Measurements from ENCODE around the gene C4A. TPM values are rescaled to one million over a fixed set of nuclear protein-coding genes. Genes with fewer than 3 reads are reported as not detected.

The C4A gene
- total RNA-seq, 1 experiment from 2014 or later = 8.1 TPM

DNA sequence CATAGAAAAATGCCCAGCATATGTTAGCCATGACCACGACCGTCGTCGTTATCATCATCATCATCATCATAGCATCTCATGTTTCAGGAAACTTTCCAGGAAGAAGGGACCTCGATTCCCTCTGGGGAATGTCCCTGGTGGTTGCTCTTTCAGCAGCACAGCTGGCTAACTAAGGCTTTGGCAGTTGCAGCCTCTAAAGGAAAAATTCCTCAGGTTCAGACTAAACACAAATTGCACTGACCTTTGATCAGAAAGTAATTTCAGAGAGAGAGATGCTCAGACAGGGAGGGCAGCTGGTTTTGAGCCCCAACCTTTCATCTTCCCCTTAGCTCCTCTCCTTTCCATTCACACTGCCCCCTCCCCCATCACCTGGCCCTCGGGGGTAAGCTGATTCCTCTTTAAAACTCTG, 41.6 kb upstream of the C4A start:
- in situ Hi-C loops (cut with HindIII; ENCODE audit: low pct_unique_long_range_greater_than_20kb, low sequenced_read_pairs) (no loop called here), intact Hi-C loops (cut with micrococcal nuclease; ENCODE audit: unreplicated experiment) (no loop called here)
- BruUV-seq (replicated peaks) = no TSS peak
- no peaks in the 10 kb centered on the region for H3K27me3 ChIP-seq (ENCODE audit: control insufficient read depth, insufficient read depth, low read length)
- TF ChIP-seq, protein P1, sequence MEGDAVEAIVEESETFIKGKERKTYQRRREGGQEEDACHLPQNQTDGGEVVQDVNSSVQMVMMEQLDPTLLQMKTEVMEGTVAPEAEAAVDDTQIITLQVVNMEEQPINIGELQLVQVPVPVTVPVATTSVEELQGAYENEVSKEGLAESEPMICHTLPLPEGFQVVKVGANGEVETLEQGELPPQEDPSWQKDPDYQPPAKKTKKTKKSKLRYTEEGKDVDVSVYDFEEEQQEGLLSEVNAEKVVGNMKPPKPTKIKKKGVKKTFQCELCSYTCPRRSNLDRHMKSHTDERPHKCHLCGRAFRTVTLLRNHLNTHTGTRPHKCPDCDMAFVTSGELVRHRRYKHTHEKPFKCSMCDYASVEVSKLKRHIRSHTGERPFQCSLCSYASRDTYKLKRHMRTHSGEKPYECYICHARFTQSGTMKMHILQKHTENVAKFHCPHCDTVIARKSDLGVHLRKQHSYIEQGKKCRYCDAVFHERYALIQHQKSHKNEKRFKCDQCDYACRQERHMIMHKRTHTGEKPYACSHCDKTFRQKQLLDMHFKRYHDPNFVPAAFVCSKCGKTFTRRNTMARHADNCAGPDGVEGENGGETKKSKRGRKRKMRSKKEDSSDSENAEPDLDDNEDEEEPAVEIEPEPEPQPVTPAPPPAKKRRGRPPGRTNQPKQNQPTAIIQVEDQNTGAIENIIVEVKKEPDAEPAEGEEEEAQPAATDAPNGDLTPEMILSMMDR (IDR thresholded peaks at IDR 0.05) = no peak
- TF ChIP-seq, protein P2, sequence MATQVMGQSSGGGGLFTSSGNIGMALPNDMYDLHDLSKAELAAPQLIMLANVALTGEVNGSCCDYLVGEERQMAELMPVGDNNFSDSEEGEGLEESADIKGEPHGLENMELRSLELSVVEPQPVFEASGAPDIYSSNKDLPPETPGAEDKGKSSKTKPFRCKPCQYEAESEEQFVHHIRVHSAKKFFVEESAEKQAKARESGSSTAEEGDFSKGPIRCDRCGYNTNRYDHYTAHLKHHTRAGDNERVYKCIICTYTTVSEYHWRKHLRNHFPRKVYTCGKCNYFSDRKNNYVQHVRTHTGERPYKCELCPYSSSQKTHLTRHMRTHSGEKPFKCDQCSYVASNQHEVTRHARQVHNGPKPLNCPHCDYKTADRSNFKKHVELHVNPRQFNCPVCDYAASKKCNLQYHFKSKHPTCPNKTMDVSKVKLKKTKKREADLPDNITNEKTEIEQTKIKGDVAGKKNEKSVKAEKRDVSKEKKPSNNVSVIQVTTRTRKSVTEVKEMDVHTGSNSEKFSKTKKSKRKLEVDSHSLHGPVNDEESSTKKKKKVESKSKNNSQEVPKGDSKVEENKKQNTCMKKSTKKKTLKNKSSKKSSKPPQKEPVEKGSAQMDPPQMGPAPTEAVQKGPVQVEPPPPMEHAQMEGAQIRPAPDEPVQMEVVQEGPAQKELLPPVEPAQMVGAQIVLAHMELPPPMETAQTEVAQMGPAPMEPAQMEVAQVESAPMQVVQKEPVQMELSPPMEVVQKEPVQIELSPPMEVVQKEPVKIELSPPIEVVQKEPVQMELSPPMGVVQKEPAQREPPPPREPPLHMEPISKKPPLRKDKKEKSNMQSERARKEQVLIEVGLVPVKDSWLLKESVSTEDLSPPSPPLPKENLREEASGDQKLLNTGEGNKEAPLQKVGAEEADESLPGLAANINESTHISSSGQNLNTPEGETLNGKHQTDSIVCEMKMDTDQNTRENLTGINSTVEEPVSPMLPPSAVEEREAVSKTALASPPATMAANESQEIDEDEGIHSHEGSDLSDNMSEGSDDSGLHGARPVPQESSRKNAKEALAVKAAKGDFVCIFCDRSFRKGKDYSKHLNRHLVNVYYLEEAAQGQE (IDR thresholded peaks at IDR 0.05; ENCODE audit: insufficient read depth in 1 of 2, low read depth in 2 of 2, low read length in 1 of 2) = no peak
- TF ChIP-seq TCF7L2 (IDR thresholded peaks at IDR 0.05; ENCODE audit: low read depth, low read length) (no peak), SIN3A (IDR thresholded peaks at IDR 0.05; ENCODE audit: borderline replicate concordance, insufficient read depth, low read depth, low read length) (no peak), POLR2AphosphoS5 (IDR thresholded peaks at IDR 0.05; ENCODE audit: low read depth, low read length) (no peak)
- H3K4me1 ChIP-seq (ENCODE audit: control insufficient read depth, insufficient read depth, low read length) = peaks cover 10% of the 10 kb centered on the region
- POLR2A ChIA-PET = no interaction called here
- 0 out of 2 replicates have a peak overlapping the region, but pooled peaks have one; percentile 20 for H3K27ac ChIP-seq (ENCODE audit: low read length)
- ATAC-seq (no peak), DNase-seq (ENCODE audit: low read depth, low spot score) (no peak)
- no peak overlapping the region for H3K4me3 ChIP-seq (ENCODE audit: low read depth in 2 of 2, low read length in 2 of 2)
- CTCF ChIA-PET = no interaction called here
- H3K36me3 ChIP-seq (ENCODE audit: control insufficient read depth, insufficient read depth, low read length) = no peaks in the 10 kb centered on the region
- H3K9me3 ChIP-seq (ENCODE audit: control insufficient read depth, insufficient read depth, low read depth, low read length) = no peaks in the 10 kb centered on the region

DNA sequence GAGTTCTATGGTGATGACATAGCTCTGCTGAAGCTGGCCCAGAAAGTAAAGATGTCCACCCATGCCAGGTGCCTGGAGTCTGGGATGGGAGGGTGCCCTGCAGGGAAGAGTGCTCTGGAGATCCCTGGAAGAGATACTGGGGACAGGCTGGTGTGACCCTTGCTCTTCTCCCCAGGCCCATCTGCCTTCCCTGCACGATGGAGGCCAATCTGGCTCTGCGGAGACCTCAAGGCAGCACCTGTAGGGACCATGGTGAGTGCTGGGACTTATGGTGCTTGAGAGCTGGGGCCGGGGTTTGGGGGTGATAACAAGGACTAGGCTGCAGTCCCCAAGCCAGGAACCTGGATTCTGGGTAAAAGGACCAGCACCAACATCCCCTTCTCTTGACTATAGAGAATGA, 38.1 kb upstream of the C4A start:
- intact Hi-C loops (cut with micrococcal nuclease; ENCODE audit: unreplicated experiment) = no loop called here
- POLR2A ChIA-PET = no interaction called here
- in situ Hi-C loops (cut with HindIII; ENCODE audit: low pct_unique_long_range_greater_than_20kb, low sequenced_read_pairs) = no loop called here
- H3K9me3 ChIP-seq (ENCODE audit: control insufficient read depth, insufficient read depth, low read depth, low read length) = no peaks in the 10 kb centered on the region
- no peak overlapping the region for H3K27ac ChIP-seq (ENCODE audit: low read length)
- no TSS peak for BruUV-seq (replicated peaks)
- no peaks in the 10 kb centered on the region for H3K27me3 ChIP-seq (ENCODE audit: control insufficient read depth, insufficient read depth, low read length)
- H3K4me3 ChIP-seq (ENCODE audit: low read depth in 2 of 2, low read length in 2 of 2) = no peak overlapping the region
- CTCF ChIA-PET = no interaction called here
- H3K4me1 ChIP-seq (ENCODE audit: control insufficient read depth, insufficient read depth, low read length) = peaks cover 16% of the 10 kb centered on the region
- H3K36me3 ChIP-seq (ENCODE audit: control insufficient read depth, insufficient read depth, low read length) = no peaks in the 10 kb centered on the region
- TF ChIP-seq, protein P2 (IDR thresholded peaks at IDR 0.05; ENCODE audit: insufficient read depth in 1 of 2, low read depth in 2 of 2, low read length in 1 of 2) = no peak
- no peak for TF ChIP-seq SIN3A (IDR thresholded peaks at IDR 0.05; ENCODE audit: borderline replicate concordance, insufficient read depth, low read depth, low read length)
- TF ChIP-seq, protein P1 (IDR thresholded peaks at IDR 0.05) = no peak
- TF ChIP-seq TCF7L2 (IDR thresholded peaks at IDR 0.05; ENCODE audit: low read depth, low read length) = no peak
- no peak for TF ChIP-seq POLR2AphosphoS5 (IDR thresholded peaks at IDR 0.05; ENCODE audit: low read depth, low read length)
- ATAC-seq (no peak), DNase-seq (ENCODE audit: low read depth, low spot score) (no peak)
